Measurements from ENCODE around the gene RNF212.

Gene RNF212

GRCh38 chr4:1122505-1122904 lies 9.1 kb upstream of the RNF212 start:
- Histone ChIP-seq H3K9ac (no peak overlapping the region), H3K4me2 (no peak overlapping the region)
- TF ChIP-seq Cebpa-rat (IDR thresholded peaks at IDR 0.05): no peak

GRCh38 chr4:1116838-1117237 lies 3.5 kb upstream of the RNF212 start:
- Histone ChIP-seq H3K27me3 (peaks cover 1% of the 10 kb centered on the region; the same call in 1 of the 2 replicates), H3K4me3 (no peak overlapping the region), H3K9me3 (no peaks in the 10 kb centered on the region), H3K36me3 (no peaks in the 10 kb centered on the region), H3K4me1 (peaks cover 16% of the 10 kb centered on the region), H3K4me2 (no peak overlapping the region), H4K20me1 (no peaks in the 10 kb centered on the region), H3K27ac (no peak overlapping the region), H3K9ac (no peak overlapping the region)
- no peak for TF ChIP-seq Cebpa-rat (IDR thresholded peaks at IDR 0.05)

More at GRCh38 chr4:1122505-1122904, 9.1 kb upstream of the RNF212 start:
- no peaks in the 10 kb centered on the region for H3K27me3 ChIP-seq
- no peaks in the 10 kb centered on the region for H3K4me1 ChIP-seq
- H3K27ac ChIP-seq: no peak overlapping the region
- no peak overlapping the region for H3K4me3 ChIP-seq
- no peaks in the 10 kb centered on the region for H4K20me1 ChIP-seq
- no peaks in the 10 kb centered on the region for H3K9me3 ChIP-seq
- H3K36me3 ChIP-seq: no peaks in the 10 kb centered on the region

GRCh38 chr4:1115528-1116293 lies 2.3 kb upstream of the RNF212 start:
- Histone ChIP-seq H3K27me3 (peaks cover 11% of the 10 kb centered on the region), H4K20me1 (no peaks in the 10 kb centered on the region), H3K9ac (no peak overlapping the region), H3K9me3 (no peaks in the 10 kb centered on the region), H3K4me1 (peaks cover 24% of the 10 kb centered on the region), H3K36me3 (no peaks in the 10 kb centered on the region), H3K4me3 (no peak overlapping the region), H3K27ac (no peak overlapping the region), H3K4me2 (no peak overlapping the region)
- no peak for TF ChIP-seq Cebpa-rat (IDR thresholded peaks at IDR 0.05)

GRCh38 chr4:1112821-1113182 lies 562 bp downstream of the RNF212 start:
- Histone ChIP-seq H3K4me3 (no peak overlapping the region), H3K27ac (no peak overlapping the region), H3K27me3 (peaks cover 24% of the 10 kb centered on the region), H3K9ac (no peak overlapping the region), H3K4me1 (peaks cover 39% of the 10 kb centered on the region), H4K20me1 (no peaks in the 10 kb centered on the region), H3K4me2 (no peak overlapping the region), H3K9me3 (no peaks in the 10 kb centered on the region), H3K36me3 (no peaks in the 10 kb centered on the region)
- no peak for TF ChIP-seq Cebpa-rat (IDR thresholded peaks at IDR 0.05)

GRCh38 chr4:1112174-1112820 lies 1.1 kb downstream of the RNF212 start:
- H3K36me3 ChIP-seq: no peaks in the 10 kb centered on the region
- H3K27ac ChIP-seq: peak overlapping the region; percentile 66
- H3K27me3 ChIP-seq: peaks cover 24% of the 10 kb centered on the region
- H3K4me3 ChIP-seq: peak overlapping the region; percentile 54
- no peaks in the 10 kb centered on the region for H3K9me3 ChIP-seq
- TF ChIP-seq Cebpa-rat (IDR thresholded peaks at IDR 0.05): no peak
- no peaks in the 10 kb centered on the region for H4K20me1 ChIP-seq
- H3K4me2 ChIP-seq: peak overlapping the region; percentile 89
- H3K9ac ChIP-seq: peak overlapping the region; percentile 68
- peaks cover 39% of the 10 kb centered on the region for H3K4me1 ChIP-seq

GRCh38 chr4:1111259-1111809 lies 2.0 kb downstream of the RNF212 start:
- Histone ChIP-seq H3K4me3 (no peak overlapping the region), H3K9ac (no peak overlapping the region), H3K4me1 (peaks cover 39% of the 10 kb centered on the region)

GRCh38 chr4:1109898-1110506 lies 3.4 kb downstream of the RNF212 start:
- H3K9ac ChIP-seq: no peak overlapping the region
- H3K27ac ChIP-seq: no peak overlapping the region

More at GRCh38 chr4:1111259-1111809, 2.0 kb downstream of the RNF212 start:
- H4K20me1 ChIP-seq: no peaks in the 10 kb centered on the region
- H3K4me2 ChIP-seq: peak overlapping the region; percentile 89
- H3K9me3 ChIP-seq: no peaks in the 10 kb centered on the region
- TF ChIP-seq Cebpa-rat (IDR thresholded peaks at IDR 0.05): no peak
- peaks cover 24% of the 10 kb centered on the region for H3K27me3 ChIP-seq
- H3K36me3 ChIP-seq: no peaks in the 10 kb centered on the region
- no peak overlapping the region for H3K27ac ChIP-seq

GRCh38 chr4:1109333-1109732 lies 4.0 kb downstream of the RNF212 start:
- Histone ChIP-seq H3K27ac (no peak overlapping the region), H3K4me1 (peaks cover 38% of the 10 kb centered on the region), H3K27me3 (peaks cover 24% of the 10 kb centered on the region), H4K20me1 (no peaks in the 10 kb centered on the region), H3K9ac (no peak overlapping the region), H3K4me3 (no peak overlapping the region), H3K36me3 (no peaks in the 10 kb centered on the region), H3K4me2 (peak overlapping the region; percentile 47), H3K9me3 (no peaks in the 10 kb centered on the region)
- no peak for TF ChIP-seq Cebpa-rat (IDR thresholded peaks at IDR 0.05)

More at GRCh38 chr4:1109898-1110506, 3.4 kb downstream of the RNF212 start:
- no peak for TF ChIP-seq Cebpa-rat (IDR thresholded peaks at IDR 0.05)
- peak overlapping the region; percentile 47 for H3K4me2 ChIP-seq
- no peaks in the 10 kb centered on the region for H4K20me1 ChIP-seq
- H3K4me3 ChIP-seq: no peak overlapping the region
- no peaks in the 10 kb centered on the region for H3K36me3 ChIP-seq
- H3K4me1 ChIP-seq: peaks cover 40% of the 10 kb centered on the region
- no peaks in the 10 kb centered on the region for H3K9me3 ChIP-seq
- H3K27me3 ChIP-seq: peaks cover 24% of the 10 kb centered on the region

GRCh38 chr4:1105662-1106061 lies 7.7 kb downstream of the RNF212 start:
- H3K9ac ChIP-seq: no peak overlapping the region
- no peak overlapping the region for H3K4me3 ChIP-seq

More at GRCh38 chr4:1105662-1106061, 7.7 kb downstream of the RNF212 start:
- H3K4me2 ChIP-seq: no peak overlapping the region
- H3K4me1 ChIP-seq: peaks cover 20% of the 10 kb centered on the region
- H4K20me1 ChIP-seq: no peaks in the 10 kb centered on the region
- H3K27me3 ChIP-seq: peaks cover 12% of the 10 kb centered on the region
- no peaks in the 10 kb centered on the region for H3K9me3 ChIP-seq
- H3K27ac ChIP-seq: no peak overlapping the region
- no peaks in the 10 kb centered on the region for H3K36me3 ChIP-seq
- TF ChIP-seq Cebpa-rat (IDR thresholded peaks at IDR 0.05): no peak

Data from BLaER1 (cell line).